KMS-11 (cell line): ENCODE results near the gene LANCL2.

Source experiments
- H2AFZ ChIP-seq: fragments of 200-600 bp; sonication (generic); 2 replicates; pipeline ENCODE4 v1.6.1; 2016; ENCODE audit warnings: antibody characterized with exemption, mixed run types, low read depth
- H3K27ac ChIP-seq: fragments of 200-600 bp; sonication (generic); 2 replicates; pipeline ENCODE4 v1.6.1; 2016; ENCODE audit warnings: mild to moderate bottlenecking, mixed run types
- H3K27me3 ChIP-seq: fragments of 200-600 bp; sonication (generic); 2 replicates; pipeline ENCODE4 v1.6.1; 2017; ENCODE audit warnings: mild to moderate bottlenecking, low read depth, mixed run types, moderate library complexity; ENCODE audit not compliant: insufficient read depth
- H3K36me3 ChIP-seq: fragments of 200-600 bp; sonication (generic); 2 replicates; pipeline ENCODE4 v1.6.1; 2017; ENCODE audit warnings: mild to moderate bottlenecking, mixed run types; ENCODE audit not compliant: insufficient read depth
- H3K4me1 ChIP-seq: fragments of 200-600 bp; sonication (generic); 2 replicates; pipeline ENCODE4 v1.6.1; 2016; ENCODE audit warnings: mild to moderate bottlenecking, low read depth, mixed run types; ENCODE audit not compliant: poor library complexity, severe bottlenecking
- H3K4me2 ChIP-seq: fragments of 200-600 bp; sonication (generic); 2 replicates; pipeline ENCODE4 v1.7.0; 2016; ENCODE audit warnings: mild to moderate bottlenecking, mixed run types
- H3K4me3 ChIP-seq: fragments of 200-600 bp; sonication (generic); IDR thresholded peaks from 2 replicates; pipeline ENCODE4 v1.6.1; 2017; ENCODE audit warnings: low read depth, low read length, mixed read lengths; ENCODE audit not compliant: insufficient read depth
- H3K79me2 ChIP-seq: fragments of 200-600 bp; sonication (generic); 2 replicates; pipeline ENCODE4 v1.6.1; 2016; ENCODE audit warnings: low read depth, mixed run types; ENCODE audit not compliant: insufficient read depth
- H3K9ac ChIP-seq: fragments of 200-600 bp; sonication (generic); 2 replicates; pipeline ENCODE4 v1.6.1; 2016; ENCODE audit warnings: mild to moderate bottlenecking, mixed run types
- H4K20me1 ChIP-seq: fragments of 200-600 bp; sonication (generic); 2 replicates; pipeline ENCODE4 v1.6.1; 2016; ENCODE audit warnings: mild to moderate bottlenecking, mixed run types; ENCODE audit not compliant: insufficient read depth
- TF ChIP-seq, protein P1 (sequence below): fragments of 200-600 bp; sonication (generic); conservative IDR thresholded peaks from 2 replicates; pipeline ENCODE4 v1.6.1; 2017; ENCODE audit warnings: low read depth, mild to moderate bottlenecking, antibody characterized with exemption, low read length, moderate library complexity, mixed read lengths

LANCL2 gene

DNA sequence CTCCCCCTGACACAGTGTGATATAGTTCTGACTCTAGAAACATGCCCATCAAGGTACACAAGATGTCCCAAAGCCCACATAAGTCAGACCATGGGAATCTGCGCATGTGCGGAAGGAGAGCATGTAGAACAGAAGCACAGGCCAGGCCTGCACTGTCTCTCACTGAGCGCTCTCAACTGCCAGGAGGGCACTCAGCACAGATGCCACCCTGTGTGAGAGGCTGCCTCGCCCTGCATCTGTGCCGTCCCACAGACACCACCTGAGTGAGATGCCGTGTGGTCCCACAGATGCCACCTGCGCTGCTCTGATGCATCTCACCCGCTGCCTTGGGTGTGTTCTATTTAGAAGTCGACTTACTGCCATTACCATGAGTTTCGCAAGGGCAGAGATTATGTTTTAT, 108.8 kb downstream of the LANCL2 start:
- Histone ChIP-seq H3K27ac (no peak overlapping the region), H3K9ac (no peak overlapping the region), H3K4me1 (peaks cover 62% of the 10 kb centered on the region), H3K36me3 (peaks cover 9% of the 10 kb centered on the region; the same call in 1 of the 2 replicates), H3K79me2 (peaks cover 33% of the 10 kb centered on the region; the same call in 1 of the 2 replicates), H3K4me2 (no peak overlapping the region), H4K20me1 (no peaks in the 10 kb centered on the region), H3K27me3 (no peaks in the 10 kb centered on the region), H2AFZ (no peak overlapping the region), H3K4me3 (no peak overlapping the region)
- TF ChIP-seq, protein P1, sequence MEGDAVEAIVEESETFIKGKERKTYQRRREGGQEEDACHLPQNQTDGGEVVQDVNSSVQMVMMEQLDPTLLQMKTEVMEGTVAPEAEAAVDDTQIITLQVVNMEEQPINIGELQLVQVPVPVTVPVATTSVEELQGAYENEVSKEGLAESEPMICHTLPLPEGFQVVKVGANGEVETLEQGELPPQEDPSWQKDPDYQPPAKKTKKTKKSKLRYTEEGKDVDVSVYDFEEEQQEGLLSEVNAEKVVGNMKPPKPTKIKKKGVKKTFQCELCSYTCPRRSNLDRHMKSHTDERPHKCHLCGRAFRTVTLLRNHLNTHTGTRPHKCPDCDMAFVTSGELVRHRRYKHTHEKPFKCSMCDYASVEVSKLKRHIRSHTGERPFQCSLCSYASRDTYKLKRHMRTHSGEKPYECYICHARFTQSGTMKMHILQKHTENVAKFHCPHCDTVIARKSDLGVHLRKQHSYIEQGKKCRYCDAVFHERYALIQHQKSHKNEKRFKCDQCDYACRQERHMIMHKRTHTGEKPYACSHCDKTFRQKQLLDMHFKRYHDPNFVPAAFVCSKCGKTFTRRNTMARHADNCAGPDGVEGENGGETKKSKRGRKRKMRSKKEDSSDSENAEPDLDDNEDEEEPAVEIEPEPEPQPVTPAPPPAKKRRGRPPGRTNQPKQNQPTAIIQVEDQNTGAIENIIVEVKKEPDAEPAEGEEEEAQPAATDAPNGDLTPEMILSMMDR, result no peak

DNA sequence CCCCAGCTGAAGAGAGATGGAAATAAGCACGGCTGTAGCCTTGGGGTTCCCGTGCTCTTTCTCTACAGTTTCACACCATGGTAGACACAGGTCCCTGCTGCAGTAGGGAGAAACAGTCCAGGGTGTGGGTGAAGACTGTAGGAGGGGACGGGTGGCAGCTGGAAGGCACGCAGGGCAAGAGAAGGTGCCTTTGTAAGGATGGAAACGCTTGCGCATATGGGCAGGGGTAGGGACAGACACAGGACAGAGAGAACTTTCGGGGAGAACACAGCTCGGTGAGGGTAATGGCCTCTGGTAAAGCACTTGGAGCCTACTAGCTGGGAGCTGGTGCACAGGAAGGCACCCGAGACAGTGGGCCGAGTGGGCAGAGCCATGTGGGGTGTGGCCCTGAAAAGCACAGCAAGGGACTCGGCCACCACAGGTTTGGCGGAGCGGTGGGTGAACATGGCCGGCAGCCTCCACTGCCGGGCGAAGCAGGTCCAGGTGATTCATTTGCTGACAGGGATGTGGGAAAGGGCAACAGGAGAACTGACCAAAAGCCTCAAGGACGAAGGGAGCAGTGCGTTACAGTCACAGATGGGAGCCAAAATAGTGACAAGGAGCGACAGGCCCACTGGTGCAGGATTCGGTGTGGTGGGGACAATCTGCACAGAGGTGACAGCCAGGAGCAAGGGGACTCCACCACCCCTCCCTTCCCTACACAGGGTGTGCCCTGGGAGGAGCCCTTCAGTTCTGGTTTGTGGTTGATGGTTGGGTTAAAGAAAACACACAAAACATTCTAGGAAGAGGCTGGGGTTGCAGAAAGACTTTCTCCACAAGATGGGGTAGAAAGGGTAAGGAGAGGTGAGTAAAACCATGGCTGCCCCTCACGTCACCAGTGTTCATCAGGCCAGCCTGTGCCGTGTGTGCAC, 110.1 kb downstream of the LANCL2 start:
- no peaks in the 10 kb centered on the region for H4K20me1 ChIP-seq
- no peak overlapping the region for H3K4me2 ChIP-seq
- H3K9ac ChIP-seq, result no peak overlapping the region
- no peak overlapping the region for H3K4me3 ChIP-seq
- peaks cover 9% of the 10 kb centered on the region; the same call in 1 of the 2 replicates for H3K36me3 ChIP-seq
- H3K27ac ChIP-seq, result no peak overlapping the region
- H2AFZ ChIP-seq, result no peak overlapping the region
- TF ChIP-seq, protein P1, result no peak
- H3K79me2 ChIP-seq, result peaks cover 33% of the 10 kb centered on the region; the same call in 1 of the 2 replicates
- H3K27me3 ChIP-seq, result no peaks in the 10 kb centered on the region
- peaks cover 61% of the 10 kb centered on the region for H3K4me1 ChIP-seq

DNA sequence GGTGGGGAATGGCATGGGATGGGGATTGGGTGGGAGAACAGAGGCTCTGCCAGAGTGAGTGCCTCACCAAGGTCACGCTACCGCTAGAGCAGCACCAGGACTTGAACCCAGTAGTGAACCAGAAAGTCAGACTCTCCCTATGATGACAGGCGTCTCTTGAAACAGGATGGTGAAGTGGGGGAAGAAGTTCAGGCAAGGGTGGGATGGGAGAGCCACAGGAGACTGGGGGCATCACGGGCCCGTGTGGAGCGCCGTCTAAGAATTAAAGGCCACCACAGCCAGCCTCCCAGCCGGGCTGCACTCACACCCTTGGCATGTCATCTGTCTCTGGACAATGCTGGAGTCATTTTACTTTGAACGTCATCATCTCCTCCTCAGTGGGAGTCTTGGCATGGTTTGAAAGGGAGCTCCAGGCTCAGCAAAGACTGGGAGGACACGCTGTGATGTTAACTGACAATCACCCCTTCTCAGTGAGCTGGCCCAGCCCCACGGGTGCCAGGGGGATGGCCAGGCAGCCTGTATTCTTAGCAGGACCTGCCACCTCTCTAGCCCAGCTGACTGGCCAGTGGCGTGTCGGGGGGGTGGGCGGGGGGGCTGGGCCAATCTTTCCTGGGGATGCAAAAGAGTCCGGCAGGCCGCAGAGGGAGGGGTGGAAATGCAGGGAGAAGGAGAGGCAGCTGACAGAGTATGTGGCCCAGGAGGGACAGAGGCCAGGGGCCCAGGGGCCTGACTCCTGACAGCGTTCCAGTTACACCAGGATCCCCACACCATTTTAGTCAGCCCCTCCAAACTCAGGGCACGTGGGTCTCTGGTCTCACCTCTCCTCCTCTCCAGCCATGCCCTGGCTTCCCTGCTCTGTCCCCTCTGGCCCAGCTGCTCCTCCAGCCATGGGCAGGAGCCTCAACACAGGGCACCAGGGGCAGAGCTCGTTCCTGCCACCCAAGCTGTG, 111.0 kb downstream of the LANCL2 start:
- peaks cover 15% of the 10 kb centered on the region; the same call in 1 of the 2 replicates for H3K36me3 ChIP-seq
- TF ChIP-seq, protein P1, result no peak
- peaks cover 39% of the 10 kb centered on the region; the same call in 1 of the 2 replicates for H3K79me2 ChIP-seq
- no peak overlapping the region for H3K9ac ChIP-seq
- H3K27ac ChIP-seq, result no peak overlapping the region
- H3K4me3 ChIP-seq, result no peak overlapping the region
- H3K4me2 ChIP-seq, result no peak overlapping the region; the same call in 1 of the 2 replicates
- H2AFZ ChIP-seq, result no peak overlapping the region
- no peaks in the 10 kb centered on the region for H4K20me1 ChIP-seq
- peaks cover 59% of the 10 kb centered on the region for H3K4me1 ChIP-seq
- no peaks in the 10 kb centered on the region for H3K27me3 ChIP-seq
